DND-41 (cell line): ENCODE data around the gene ROBO2.

ENCODE experiments used
- ATAC-seq: fragments of 200-7000 bp; cut with Tn5 transposase; 3 replicates; pipeline ENCODE4 v1.9.1; 2021; ENCODE audit warnings: low read depth; ENCODE audit not compliant: insufficient read depth
- DNase-seq: peaks from one replicate; pipeline ENCODE4 v3.0.0-alpha.2; 2020
- H2AFZ ChIP-seq: 2 replicates; pipeline ENCODE4 v1.6.0; 2012; ENCODE audit warnings: low read depth, low read length
- H3K27ac ChIP-seq: 2 replicates; pipeline ENCODE4 v1.5.1; 2012; ENCODE audit warnings: low read length, inconsistent platforms
- H3K27me3 ChIP-seq: fragments of 200-600 bp; sonication (generic); 2 replicates; pipeline ENCODE4 v1.6.0; 2012; ENCODE audit warnings: low read length, mild to moderate bottlenecking, inconsistent platforms; ENCODE audit not compliant: insufficient read depth, poor library complexity
- H3K36me3 ChIP-seq: 2 replicates; pipeline ENCODE4 v1.5.1; 2012; ENCODE audit warnings: low read length, inconsistent platforms; ENCODE audit not compliant: insufficient read depth
- H3K4me1 ChIP-seq: 2 replicates; pipeline ENCODE4 v1.5.1; 2012; ENCODE audit warnings: mild to moderate bottlenecking, low read length; ENCODE audit not compliant: insufficient read depth
- H3K4me2 ChIP-seq: 2 replicates; pipeline ENCODE4 v1.6.0; 2012; ENCODE audit warnings: mild to moderate bottlenecking, moderate library complexity, low read length, inconsistent platforms; ENCODE audit not compliant: insufficient read depth
- H3K4me3 ChIP-seq, 2 experiments: fragments of 200-600 bp in 1 of 2; shearing (Covaris generic) in 1 of 2; 2 replicates each; pipeline ENCODE4 v1.5.1; 2012 to 2016; ENCODE audit warnings: inconsistent platforms in 2 of 2, low read length in 2 of 2, mild to moderate bottlenecking in 2 of 2, low read depth in 1 of 2, moderate library complexity in 1 of 2
- H3K79me2 ChIP-seq: 2 replicates; pipeline ENCODE4 v1.6.0; 2012; ENCODE audit warnings: low read length, inconsistent platforms; ENCODE audit not compliant: insufficient read depth
- H3K9ac ChIP-seq: 2 replicates; pipeline ENCODE4 v1.6.0; 2012; ENCODE audit warnings: low read depth, mild to moderate bottlenecking, inconsistent platforms, low read length, moderate library complexity
- H3K9me3 ChIP-seq: 2 replicates; pipeline ENCODE4 v1.5.1; 2012; ENCODE audit warnings: low read length, moderate library complexity, mild to moderate bottlenecking, inconsistent platforms; ENCODE audit not compliant: insufficient read depth, severe bottlenecking
- H4K20me1 ChIP-seq: 2 replicates; pipeline ENCODE4 v1.6.0; 2012; ENCODE audit warnings: low read length; ENCODE audit not compliant: insufficient read depth
- EZH2 ChIP-seq: IDR thresholded peaks from 3 replicates; pipeline ENCODE4 v1.6.1; 2012; ENCODE audit warnings: borderline replicate concordance, low read depth, mild to moderate bottlenecking, moderate library complexity, low read length, inconsistent platforms; ENCODE audit not compliant: severe bottlenecking
- TF ChIP-seq, protein P1 (sequence below): IDR thresholded peaks from 2 replicates; pipeline ENCODE4 v1.5.1; 2012; ENCODE audit warnings: borderline replicate concordance, low read length, moderate library complexity, mild to moderate bottlenecking; ENCODE audit not compliant: poor library complexity, severe bottlenecking; ENCODE audit errors: extremely low read depth

The ROBO2 gene

DNA sequence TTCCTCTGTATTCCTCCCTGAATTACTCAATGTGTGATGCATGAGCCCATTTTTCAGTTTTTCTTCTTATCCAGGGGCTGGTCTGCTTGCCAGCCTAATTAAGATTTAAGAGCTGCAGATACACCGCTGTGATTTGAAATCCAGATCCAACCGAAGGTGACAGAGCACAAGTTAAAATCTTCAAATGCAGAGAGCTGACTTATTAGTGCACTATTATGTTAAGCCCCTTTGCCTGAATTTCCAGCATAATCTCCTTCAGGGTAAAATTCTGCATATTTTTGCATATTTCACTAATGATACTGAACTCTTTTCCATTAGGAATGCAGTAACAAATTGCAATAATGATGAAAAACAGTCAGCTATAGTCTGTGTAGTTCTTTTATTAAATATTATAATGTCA, 583.6 kb downstream of the ROBO2 start:
- Histone ChIP-seq H3K4me1 (no peaks in the 10 kb centered on the region), H3K9ac (no peak overlapping the region), H3K27me3 (no peaks in the 10 kb centered on the region), H3K4me3 (no peak overlapping the region), H3K36me3 (no peaks in the 10 kb centered on the region), H4K20me1 (no peaks in the 10 kb centered on the region), H3K4me2 (no peak overlapping the region), H3K27ac (no peak overlapping the region), H2AFZ (no peak overlapping the region), H3K9me3 (no peaks in the 10 kb centered on the region), H3K79me2 (no peaks in the 10 kb centered on the region)
- DNase-seq = no peak
- ATAC-seq = no peak
- TF ChIP-seq, protein P1, sequence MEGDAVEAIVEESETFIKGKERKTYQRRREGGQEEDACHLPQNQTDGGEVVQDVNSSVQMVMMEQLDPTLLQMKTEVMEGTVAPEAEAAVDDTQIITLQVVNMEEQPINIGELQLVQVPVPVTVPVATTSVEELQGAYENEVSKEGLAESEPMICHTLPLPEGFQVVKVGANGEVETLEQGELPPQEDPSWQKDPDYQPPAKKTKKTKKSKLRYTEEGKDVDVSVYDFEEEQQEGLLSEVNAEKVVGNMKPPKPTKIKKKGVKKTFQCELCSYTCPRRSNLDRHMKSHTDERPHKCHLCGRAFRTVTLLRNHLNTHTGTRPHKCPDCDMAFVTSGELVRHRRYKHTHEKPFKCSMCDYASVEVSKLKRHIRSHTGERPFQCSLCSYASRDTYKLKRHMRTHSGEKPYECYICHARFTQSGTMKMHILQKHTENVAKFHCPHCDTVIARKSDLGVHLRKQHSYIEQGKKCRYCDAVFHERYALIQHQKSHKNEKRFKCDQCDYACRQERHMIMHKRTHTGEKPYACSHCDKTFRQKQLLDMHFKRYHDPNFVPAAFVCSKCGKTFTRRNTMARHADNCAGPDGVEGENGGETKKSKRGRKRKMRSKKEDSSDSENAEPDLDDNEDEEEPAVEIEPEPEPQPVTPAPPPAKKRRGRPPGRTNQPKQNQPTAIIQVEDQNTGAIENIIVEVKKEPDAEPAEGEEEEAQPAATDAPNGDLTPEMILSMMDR = no peak
- no peak for TF ChIP-seq EZH2

DNA sequence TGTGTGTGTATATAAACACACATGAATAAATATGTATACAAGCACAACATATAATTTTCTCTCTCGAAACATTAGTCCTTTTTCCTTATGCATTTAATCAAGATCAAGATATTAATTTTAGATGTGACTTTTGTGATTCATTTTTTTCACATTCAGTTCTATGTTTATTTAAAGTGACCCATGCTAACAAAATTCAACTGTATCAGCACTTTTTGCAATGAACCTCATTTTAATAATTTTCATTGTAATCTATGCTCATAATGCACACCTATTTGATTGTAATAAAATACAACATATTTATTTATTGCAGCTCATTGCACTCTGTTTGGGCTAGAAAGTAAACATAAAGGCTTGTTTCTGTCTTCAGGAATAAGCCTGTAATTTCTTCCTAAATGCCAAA, 586.3 kb downstream of the ROBO2 start:
- no peak overlapping the region for H3K4me3 ChIP-seq
- no peaks in the 10 kb centered on the region for H3K27me3 ChIP-seq
- no peak overlapping the region for H3K9ac ChIP-seq
- H2AFZ ChIP-seq = no peak overlapping the region
- no peak overlapping the region for H3K4me2 ChIP-seq
- no peak for DNase-seq
- no peaks in the 10 kb centered on the region for H3K79me2 ChIP-seq
- TF ChIP-seq, protein P1 = no peak
- TF ChIP-seq EZH2 = no peak
- no peak for ATAC-seq
- H3K4me1 ChIP-seq = no peaks in the 10 kb centered on the region
- H3K27ac ChIP-seq = no peak overlapping the region
- H3K36me3 ChIP-seq = no peaks in the 10 kb centered on the region
- no peaks in the 10 kb centered on the region for H4K20me1 ChIP-seq
- no peaks in the 10 kb centered on the region for H3K9me3 ChIP-seq

DNA sequence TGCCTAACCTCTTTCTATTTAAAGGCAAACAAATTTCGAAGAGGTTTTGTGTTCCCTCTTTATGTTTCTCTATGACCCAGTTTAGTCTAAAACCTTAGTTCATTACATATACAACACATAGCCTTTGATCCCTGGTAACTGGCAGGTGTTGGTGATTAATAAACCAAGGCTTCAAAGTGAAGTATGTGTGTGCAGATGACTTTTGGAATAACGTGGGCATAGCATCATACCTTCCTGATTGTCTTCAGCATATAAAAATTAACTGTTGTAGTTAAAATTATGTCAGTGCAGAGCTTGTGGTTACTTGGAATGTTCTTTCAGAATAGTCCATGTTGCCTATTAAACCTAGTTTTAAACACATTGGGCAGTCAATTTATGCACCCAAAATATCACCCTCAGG, 608.3 kb downstream of the ROBO2 start:
- no peak for ATAC-seq
- no peaks in the 10 kb centered on the region for H3K27me3 ChIP-seq
- TF ChIP-seq, protein P1 = no peak
- TF ChIP-seq EZH2 = no peak

DNA sequence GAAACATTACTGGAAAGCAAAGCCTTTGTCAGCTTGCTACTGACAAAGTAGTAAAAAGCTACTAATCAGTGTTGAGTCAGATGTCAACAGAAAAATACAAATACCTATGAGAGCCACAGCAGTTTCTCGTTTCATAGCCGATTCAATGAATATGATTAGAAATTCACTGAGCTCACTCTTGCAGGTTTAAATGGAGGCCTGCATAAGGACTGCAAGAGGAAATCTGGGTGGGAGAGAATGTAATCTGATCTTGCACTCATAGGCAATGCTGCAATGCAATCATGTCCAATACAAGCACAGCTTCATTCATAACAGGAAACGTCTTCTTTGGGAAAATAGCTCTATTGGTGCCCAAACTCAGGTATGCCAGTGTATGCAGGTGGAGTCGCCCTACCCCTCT, 608.8 kb downstream of the ROBO2 start:
- ATAC-seq (no peak), DNase-seq (no peak)
- H3K4me2 ChIP-seq = no peak overlapping the region
- TF ChIP-seq EZH2 = no peak
- TF ChIP-seq, protein P1 = no peak
- H3K9me3 ChIP-seq = no peaks in the 10 kb centered on the region
- H3K27me3 ChIP-seq = no peaks in the 10 kb centered on the region
- H3K4me3 ChIP-seq = no peak overlapping the region
- no peaks in the 10 kb centered on the region for H3K79me2 ChIP-seq
- no peak overlapping the region for H3K27ac ChIP-seq
- no peak overlapping the region for H2AFZ ChIP-seq
- no peaks in the 10 kb centered on the region for H3K36me3 ChIP-seq
- H3K9ac ChIP-seq = no peak overlapping the region
- H4K20me1 ChIP-seq = no peaks in the 10 kb centered on the region
- H3K4me1 ChIP-seq = no peaks in the 10 kb centered on the region

More for the DNA sequence above, 608.3 kb downstream of the ROBO2 start:
- Histone ChIP-seq H2AFZ (no peak overlapping the region), H4K20me1 (no peaks in the 10 kb centered on the region), H3K27ac (no peak overlapping the region), H3K9ac (no peak overlapping the region), H3K79me2 (no peaks in the 10 kb centered on the region), H3K36me3 (no peaks in the 10 kb centered on the region), H3K9me3 (no peaks in the 10 kb centered on the region), H3K4me3 (no peak overlapping the region), H3K4me2 (no peak overlapping the region), H3K4me1 (no peaks in the 10 kb centered on the region)
- no peak for DNase-seq
